Neural progenitor cell (in vitro differentiated cells): Measurements from ENCODE around the gene FAM209A. TPM values are rescaled to one million over a fixed set of nuclear protein-coding genes. Genes with fewer than 3 reads are reported as not detected.
"Not testable (repeated sequence)": the region's sequence is repeated elsewhere in the genome, so short reads cannot be mapped to it uniquely, and the experiment has no call there.

Experiments used
- DNase-seq: peaks from one replicate; pipeline ENCODE4 v3.0.0-alpha.2; 2016; ENCODE audit warnings: low spot score
- H2AFZ ChIP-seq: fragments of 200-600 bp; sonication (generic); replicated peaks from 2 replicates; pipeline ENCODE4 v1.6.1; 2016; ENCODE audit warnings: antibody characterized with exemption
- H3F3A ChIP-seq: fragments of 200-600 bp; sonication (generic); 2 replicates; pipeline ENCODE4 v1.6.1; 2016; ENCODE audit warnings: antibody characterized with exemption, low read depth
- H3K27ac ChIP-seq: fragments of 200-600 bp; sonication (generic); 2 replicates; pipeline ENCODE4 v1.5.1; 2016; ENCODE audit warnings: mild to moderate bottlenecking
- H3K27me3 ChIP-seq: fragments of 200-600 bp; sonication (generic); 2 replicates; pipeline ENCODE4 v1.6.1; 2016; ENCODE audit warnings: mild to moderate bottlenecking, moderate library complexity
- H3K36me3 ChIP-seq: fragments of 200-600 bp; sonication (generic); 2 replicates; pipeline ENCODE4 v1.5.1; 2016
- H3K4me1 ChIP-seq: fragments of 200-600 bp; sonication (generic); 2 replicates; pipeline ENCODE4 v1.6.1; 2016; ENCODE audit warnings: mixed run types
- H3K4me2 ChIP-seq: fragments of 200-600 bp; sonication (generic); 2 replicates; pipeline ENCODE4 v1.6.1; 2016
- H3K4me3 ChIP-seq: fragments of 200-600 bp; sonication (generic); 2 replicates; pipeline ENCODE4 v1.5.1; 2016
- H3K79me2 ChIP-seq: fragments of 200-600 bp; sonication (generic); 2 replicates; pipeline ENCODE4 v1.6.1; 2016; ENCODE audit warnings: low read depth
- H3K9ac ChIP-seq: fragments of 200-600 bp; sonication (generic); 2 replicates; pipeline ENCODE4 v1.6.1; 2016
- H3K9me3 ChIP-seq: fragments of 200-600 bp; sonication (generic); 2 replicates; pipeline ENCODE4 v1.5.1; 2016; ENCODE audit warnings: low read depth
- H4K20me1 ChIP-seq: fragments of 200-600 bp; sonication (generic); 2 replicates; pipeline ENCODE4 v1.6.1; 2016; ENCODE audit warnings: low read depth
- H3K27ac Mint-ChIP-seq: 3 replicates; pipeline ENCODE4 v1.8.0; 2021; ENCODE audit warnings: mixed read lengths
- H3K27me3 Mint-ChIP-seq: 2 replicates; pipeline ENCODE4 v1.8.0; 2022; ENCODE audit warnings: low read depth, mild to moderate bottlenecking, inconsistent platforms, moderate library complexity, mixed read lengths; ENCODE audit not compliant: insufficient read depth
- H3K36me3 Mint-ChIP-seq: 3 replicates; pipeline ENCODE4 v1.8.0; 2021; ENCODE audit warnings: mixed read lengths
- H3K4me1 Mint-ChIP-seq: 3 replicates; pipeline ENCODE4 v1.8.0; 2021; ENCODE audit warnings: mixed read lengths
- H3K4me3 Mint-ChIP-seq: 3 replicates; pipeline ENCODE4 v1.8.0; 2021; ENCODE audit warnings: mild to moderate bottlenecking, moderate library complexity, mixed read lengths
- H3K9me3 Mint-ChIP-seq: 3 replicates; pipeline ENCODE4 v1.8.0; 2020; ENCODE audit warnings: mixed read lengths
- EZH2 ChIP-seq: fragments of 200-600 bp; sonication (generic); IDR thresholded peaks from 2 replicates; pipeline ENCODE4 v1.6.1; 2017; ENCODE audit warnings: antibody characterized with exemption, mild to moderate bottlenecking, moderate library complexity
- EZH2phosphoT487 ChIP-seq: fragments of 200-600 bp; sonication (generic); IDR thresholded peaks from 2 replicates; pipeline ENCODE4 v1.6.1; 2017; ENCODE audit warnings: antibody characterized with exemption
- total RNA-seq: library from RNA; depleted of rRNA; stranded (reverse); fragments of >200 nt; gene quantifications from 2 replicates; pipeline ENCODE4 v1.2.3, GENCODE V29; 2015; ENCODE audit warnings: low replicate concordance
- TF ChIP-seq, protein P1 (sequence below): fragments of 200-600 bp; sonication (generic); IDR thresholded peaks from 2 replicates; pipeline ENCODE4 v1.5.1; 2017; ENCODE audit warnings: antibody characterized with exemption, mild to moderate bottlenecking

FAM209A gene
- total RNA-seq, 1 donor from 2014 or later, result not detected

DNA sequence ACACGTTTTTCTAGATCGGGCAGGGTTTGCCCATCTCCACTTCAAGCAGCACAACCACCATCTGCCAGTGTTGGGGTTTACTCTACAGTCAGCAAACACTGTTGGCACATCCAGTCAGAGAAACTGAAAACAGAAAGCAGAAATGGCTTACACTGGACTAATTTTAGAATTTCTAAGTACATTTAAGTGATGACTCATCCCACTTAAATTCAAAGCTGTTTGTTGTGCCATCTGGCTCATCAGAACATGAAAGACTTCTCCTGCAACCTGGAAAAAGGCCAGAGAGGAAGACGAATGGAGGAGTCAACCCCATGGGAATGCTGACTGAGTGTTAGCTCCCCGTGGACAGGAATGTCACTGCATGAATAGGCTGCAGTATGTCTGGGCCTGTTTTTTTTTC lies 30.3 kb downstream of the FAM209A start:
- Histone ChIP-seq H4K20me1 (no peaks in the 10 kb centered on the region), H3K27me3 (no peaks in the 10 kb centered on the region), H3K36me3 (no peaks in the 10 kb centered on the region), H2AFZ (no peak overlapping the region), H3K4me3 (no peak overlapping the region), H3K27ac (no peak overlapping the region), H3K9ac (no peak overlapping the region), H3F3A (no peaks in the 10 kb centered on the region), H3K4me1 (no peaks in the 10 kb centered on the region), H3K4me2 (no peak overlapping the region), H3K79me2 (no peaks in the 10 kb centered on the region), H3K9me3 (no peaks in the 10 kb centered on the region)
- TF ChIP-seq, protein P1, sequence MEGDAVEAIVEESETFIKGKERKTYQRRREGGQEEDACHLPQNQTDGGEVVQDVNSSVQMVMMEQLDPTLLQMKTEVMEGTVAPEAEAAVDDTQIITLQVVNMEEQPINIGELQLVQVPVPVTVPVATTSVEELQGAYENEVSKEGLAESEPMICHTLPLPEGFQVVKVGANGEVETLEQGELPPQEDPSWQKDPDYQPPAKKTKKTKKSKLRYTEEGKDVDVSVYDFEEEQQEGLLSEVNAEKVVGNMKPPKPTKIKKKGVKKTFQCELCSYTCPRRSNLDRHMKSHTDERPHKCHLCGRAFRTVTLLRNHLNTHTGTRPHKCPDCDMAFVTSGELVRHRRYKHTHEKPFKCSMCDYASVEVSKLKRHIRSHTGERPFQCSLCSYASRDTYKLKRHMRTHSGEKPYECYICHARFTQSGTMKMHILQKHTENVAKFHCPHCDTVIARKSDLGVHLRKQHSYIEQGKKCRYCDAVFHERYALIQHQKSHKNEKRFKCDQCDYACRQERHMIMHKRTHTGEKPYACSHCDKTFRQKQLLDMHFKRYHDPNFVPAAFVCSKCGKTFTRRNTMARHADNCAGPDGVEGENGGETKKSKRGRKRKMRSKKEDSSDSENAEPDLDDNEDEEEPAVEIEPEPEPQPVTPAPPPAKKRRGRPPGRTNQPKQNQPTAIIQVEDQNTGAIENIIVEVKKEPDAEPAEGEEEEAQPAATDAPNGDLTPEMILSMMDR, result no peak
- no peak for TF ChIP-seq EZH2
- TF ChIP-seq EZH2phosphoT487, result no peak
- Mint-ChIP-seq H3K36me3 (no peaks in the 10 kb centered on the region), H3K27ac (no peak overlapping the region), H3K9me3 (no peaks in the 10 kb centered on the region), H3K27me3 (peaks cover 9% of the 10 kb centered on the region), H3K4me1 (peaks cover 2% of the 10 kb centered on the region), H3K4me3 (no peak overlapping the region)
- DNase-seq, result no peak

- H3K9me3 Mint-ChIP-seq, result no peaks in the 10 kb centered on the region
- no peak for DNase-seq
- H3K27me3 ChIP-seq, result no peaks in the 10 kb centered on the region
- H3K36me3 Mint-ChIP-seq, result no peaks in the 10 kb centered on the region
- no peak overlapping the region for H3K9ac ChIP-seq
- peaks cover 4% of the 10 kb centered on the region for H3K27me3 Mint-ChIP-seq
- H3K79me2 ChIP-seq, result no peaks in the 10 kb centered on the region
- no peak for TF ChIP-seq EZH2
- TF ChIP-seq, protein P1, result no peak
- TF ChIP-seq EZH2phosphoT487, result no peak
- H3K4me2 ChIP-seq, result no peak overlapping the region
- no peaks in the 10 kb centered on the region for H3K4me1 ChIP-seq
- H3F3A ChIP-seq, result no peaks in the 10 kb centered on the region
- H3K4me1 Mint-ChIP-seq, result peaks cover 2% of the 10 kb centered on the region
- no peaks in the 10 kb centered on the region for H4K20me1 ChIP-seq
- no peak overlapping the region for H2AFZ ChIP-seq
- H3K27ac ChIP-seq, result no peak overlapping the region
- H3K27ac Mint-ChIP-seq, result no peak overlapping the region
- H3K9me3 ChIP-seq, result no peaks in the 10 kb centered on the region
- no peaks in the 10 kb centered on the region for H3K36me3 ChIP-seq
- no peak overlapping the region for H3K4me3 Mint-ChIP-seq
- H3K4me3 ChIP-seq, result no peak overlapping the region
These were observed 34.4 kb downstream of the FAM209A start for GRCh38 chr20:56558968-56559367.

- not testable (repeated sequence) for H3K4me3 Mint-ChIP-seq, H3K4me3 ChIP-seq, DNase-seq, H3K79me2 ChIP-seq, H3K4me1 Mint-ChIP-seq, H3K36me3 ChIP-seq, H3K9ac ChIP-seq, H3K4me1 ChIP-seq, H3K4me2 ChIP-seq, H3F3A ChIP-seq, H2AFZ ChIP-seq, H3K36me3 Mint-ChIP-seq, H3K27ac Mint-ChIP-seq, H3K9me3 Mint-ChIP-seq, H3K27ac ChIP-seq, H4K20me1 ChIP-seq, H3K27me3 Mint-ChIP-seq, H3K27me3 ChIP-seq, H3K9me3 ChIP-seq
These were observed 40.0 kb downstream of the FAM209A start for GRCh38 chr20:56564526-56564925.

DNA sequence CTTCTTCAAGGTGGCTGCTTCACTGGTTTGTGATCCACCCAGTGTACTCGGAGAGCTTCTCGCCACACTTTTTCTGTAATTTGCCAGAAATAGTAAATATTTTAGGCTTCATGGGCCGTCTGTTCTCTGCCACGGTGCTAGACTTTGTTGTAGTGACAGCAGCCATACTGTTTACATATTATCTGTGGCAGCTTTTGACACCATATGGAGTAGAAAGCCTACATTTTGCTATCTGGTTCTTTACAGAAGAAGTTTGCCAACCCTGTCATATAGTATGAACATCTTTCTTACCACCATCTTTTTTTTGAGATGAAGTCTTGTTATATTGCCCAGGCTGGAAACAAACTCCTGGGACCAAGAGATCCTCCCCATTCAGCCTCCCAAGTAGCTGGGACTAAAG lies 41.0 kb downstream of the FAM209A start:
- Mint-ChIP-seq H3K4me1 (peaks cover 9% of the 10 kb centered on the region), H3K36me3 (no peaks in the 10 kb centered on the region), H3K27me3 (peaks cover 8% of the 10 kb centered on the region), H3K4me3 (no peak overlapping the region), H3K27ac (no peak overlapping the region), H3K9me3 (no peaks in the 10 kb centered on the region)
- H3K4me2 ChIP-seq, result no peak overlapping the region
- no peaks in the 10 kb centered on the region for H3K4me1 ChIP-seq
- TF ChIP-seq, protein P1, result no peak
- TF ChIP-seq EZH2, result no peak
- no peak for TF ChIP-seq EZH2phosphoT487
- no peaks in the 10 kb centered on the region for H3F3A ChIP-seq
- no peaks in the 10 kb centered on the region for H3K79me2 ChIP-seq
- H4K20me1 ChIP-seq, result no peaks in the 10 kb centered on the region
- H3K9me3 ChIP-seq, result no peaks in the 10 kb centered on the region
- no peak for DNase-seq
- no peaks in the 10 kb centered on the region for H3K36me3 ChIP-seq
- no peaks in the 10 kb centered on the region for H3K27me3 ChIP-seq
- H3K27ac ChIP-seq, result no peak overlapping the region
- H3K9ac ChIP-seq, result no peak overlapping the region
- H2AFZ ChIP-seq, result no peak overlapping the region
- no peak overlapping the region for H3K4me3 ChIP-seq
